CD4-positive, alpha-beta T cell treated with Interleukin-15 for 1 hour (primary cell): ENCODE data around the gene ZBTB44.
"Not testable (repeated sequence)": the region's sequence is repeated elsewhere in the genome, so short reads cannot be mapped to it uniquely, and the experiment has no call there.

Experiments used
- DNase-seq: peaks from one replicate; pipeline ENCODE4 v3.0.0-alpha.2; 2020

Gene ZBTB44

DNA sequence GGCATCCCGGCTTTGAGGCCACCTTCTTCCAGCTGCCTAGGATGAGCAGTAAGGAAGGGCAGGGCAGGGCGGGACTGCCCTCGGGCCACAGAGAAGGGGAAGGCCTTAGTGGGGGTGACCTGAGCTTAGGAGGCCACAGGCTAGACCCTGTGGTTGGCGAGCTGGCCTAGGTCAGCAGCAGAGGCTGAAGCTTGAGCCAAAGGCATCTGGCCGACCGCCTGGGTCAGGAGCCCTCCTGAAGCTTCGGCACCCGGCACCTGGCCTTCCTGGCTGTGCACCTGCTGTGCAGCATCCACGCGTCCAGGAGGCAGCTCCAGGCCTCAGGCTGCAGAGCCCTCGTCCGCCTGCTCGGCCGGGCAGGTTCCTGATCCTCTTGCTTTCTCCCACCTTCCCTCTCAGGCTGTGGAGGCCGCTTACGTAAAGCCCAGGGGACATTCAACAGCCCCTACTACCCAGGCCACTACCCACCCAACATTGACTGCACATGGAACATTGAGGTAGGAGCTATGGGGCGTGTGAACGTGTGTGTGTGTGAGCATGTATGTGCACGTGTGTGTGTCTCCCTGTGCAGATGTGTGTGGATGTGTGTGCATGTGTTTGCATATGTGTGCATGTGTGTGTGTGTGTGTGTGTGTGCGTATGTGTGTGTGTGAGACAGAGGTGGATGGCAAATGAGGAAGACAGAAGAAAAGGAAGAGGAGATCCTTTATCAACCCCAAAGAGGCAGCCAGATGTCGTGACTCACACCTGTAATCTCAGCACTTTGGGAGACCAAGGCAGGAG, 120.3 kb downstream of the ZBTB44 start:
- DNase-seq: no peak

- not testable (repeated sequence) for DNase-seq
Observed at GRCh38 chr11:130193551-130193950, 121.2 kb downstream of the ZBTB44 start.

- no peak for DNase-seq
Observed at GRCh38 chr11:130192845-130193267, 121.9 kb downstream of the ZBTB44 start.

DNA sequence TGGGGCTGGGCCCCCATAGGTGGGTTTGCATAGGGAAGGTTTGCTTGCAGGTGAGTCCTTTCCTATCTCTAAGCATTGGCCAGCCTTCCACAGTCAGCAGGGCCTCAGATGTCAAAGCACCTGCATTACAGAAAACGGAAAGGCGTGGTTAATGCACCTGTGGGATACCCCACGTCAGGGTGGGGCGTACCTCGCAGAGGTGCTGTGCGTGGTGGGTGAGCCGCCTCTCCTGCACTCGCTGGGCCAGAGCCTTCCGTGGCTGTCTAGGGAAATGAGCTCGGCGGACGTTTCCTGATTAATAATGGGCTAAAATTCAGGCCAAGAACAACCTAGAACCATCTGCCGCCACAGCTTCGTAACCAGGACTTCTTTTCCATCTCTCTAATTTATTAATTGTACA, 122.8 kb downstream of the ZBTB44 start:
- DNase-seq: no peak

DNA sequence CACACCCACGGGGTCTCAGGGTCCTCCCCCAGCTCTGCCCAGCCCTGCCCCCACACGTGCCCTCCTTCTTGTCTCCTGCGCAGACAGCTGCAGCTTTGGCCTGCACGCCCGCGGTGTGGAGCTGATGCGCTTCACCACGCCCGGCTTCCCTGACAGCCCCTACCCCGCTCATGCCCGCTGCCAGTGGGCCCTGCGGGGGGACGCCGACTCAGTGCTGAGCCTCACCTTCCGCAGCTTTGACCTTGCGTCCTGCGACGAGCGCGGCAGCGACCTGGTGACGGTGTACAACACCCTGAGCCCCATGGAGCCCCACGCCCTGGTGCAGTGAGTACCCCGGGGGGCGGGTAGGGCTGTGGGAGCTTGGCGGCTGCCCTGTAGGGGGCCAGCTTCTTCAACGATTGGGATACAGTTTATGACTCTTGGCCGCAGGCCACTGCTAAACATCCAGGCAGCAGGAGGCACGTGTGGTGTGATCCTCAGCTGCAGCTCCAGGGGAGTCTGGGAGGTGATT, 124.3 kb downstream of the ZBTB44 start:
- DNase-seq: no peak

DNA sequence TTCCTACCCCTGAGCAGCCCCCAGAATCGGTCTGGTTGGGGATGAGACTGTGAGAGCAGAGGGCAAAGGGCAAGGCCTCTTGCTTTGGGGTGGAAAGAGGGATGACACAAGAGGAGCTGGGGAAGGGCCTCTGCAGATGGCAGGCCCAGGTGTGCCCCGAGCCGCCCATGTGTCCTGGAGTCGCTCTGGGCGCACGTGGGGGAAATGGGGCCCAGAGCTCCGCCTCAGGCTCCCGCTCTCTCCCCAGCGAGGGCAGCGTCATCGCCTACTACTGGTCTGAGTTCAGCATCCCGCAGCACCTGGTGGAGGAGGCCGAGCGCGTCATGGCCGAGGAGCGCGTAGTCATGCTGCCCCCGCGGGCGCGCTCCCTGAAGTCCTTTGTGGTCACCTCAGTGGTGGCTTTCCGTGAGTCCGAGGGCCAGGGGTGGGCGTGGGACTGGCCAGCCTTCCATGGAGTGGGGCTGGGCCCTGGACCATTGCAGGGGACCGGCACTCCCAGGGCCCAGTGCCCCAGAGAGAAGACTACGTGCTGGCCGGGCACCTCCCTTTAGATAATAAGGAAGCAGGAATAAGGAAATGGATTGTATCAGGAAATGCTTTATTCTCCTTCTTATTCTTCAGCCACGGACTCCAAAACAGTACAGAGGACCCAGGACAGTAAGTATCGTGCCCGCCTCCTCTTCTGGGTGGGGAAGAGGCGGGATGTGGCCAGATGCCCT, 125.1 kb downstream of the ZBTB44 start:
- no peak for DNase-seq

GRCh38 chr11:130188585-130189347, 126.0 kb downstream of the ZBTB44 start:
- no peak for DNase-seq

- no peak for DNase-seq
Observed at GRCh38 chr11:130188047-130188446, 126.7 kb downstream of the ZBTB44 start.

DNA sequence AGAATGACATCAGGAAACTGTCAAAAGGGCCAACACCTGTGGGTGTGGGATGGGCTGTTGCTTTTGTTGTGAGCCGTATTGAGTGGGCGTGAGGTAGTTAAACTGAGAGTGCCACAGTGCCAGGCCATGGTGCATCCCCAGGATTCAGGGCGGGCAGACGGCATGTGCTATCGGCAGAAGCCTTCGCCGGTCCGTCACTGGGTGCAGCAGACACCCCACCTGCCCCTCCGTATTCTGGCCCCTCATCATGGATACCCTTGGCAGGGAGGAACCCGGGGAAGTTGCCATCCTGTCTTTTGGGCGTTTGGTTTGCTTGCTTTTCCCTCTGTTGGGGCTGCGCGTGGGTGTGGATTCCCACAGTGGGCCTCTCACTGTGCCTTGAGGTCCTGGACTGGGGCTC, 127.6 kb downstream of the ZBTB44 start:
- no peak for DNase-seq

DNA sequence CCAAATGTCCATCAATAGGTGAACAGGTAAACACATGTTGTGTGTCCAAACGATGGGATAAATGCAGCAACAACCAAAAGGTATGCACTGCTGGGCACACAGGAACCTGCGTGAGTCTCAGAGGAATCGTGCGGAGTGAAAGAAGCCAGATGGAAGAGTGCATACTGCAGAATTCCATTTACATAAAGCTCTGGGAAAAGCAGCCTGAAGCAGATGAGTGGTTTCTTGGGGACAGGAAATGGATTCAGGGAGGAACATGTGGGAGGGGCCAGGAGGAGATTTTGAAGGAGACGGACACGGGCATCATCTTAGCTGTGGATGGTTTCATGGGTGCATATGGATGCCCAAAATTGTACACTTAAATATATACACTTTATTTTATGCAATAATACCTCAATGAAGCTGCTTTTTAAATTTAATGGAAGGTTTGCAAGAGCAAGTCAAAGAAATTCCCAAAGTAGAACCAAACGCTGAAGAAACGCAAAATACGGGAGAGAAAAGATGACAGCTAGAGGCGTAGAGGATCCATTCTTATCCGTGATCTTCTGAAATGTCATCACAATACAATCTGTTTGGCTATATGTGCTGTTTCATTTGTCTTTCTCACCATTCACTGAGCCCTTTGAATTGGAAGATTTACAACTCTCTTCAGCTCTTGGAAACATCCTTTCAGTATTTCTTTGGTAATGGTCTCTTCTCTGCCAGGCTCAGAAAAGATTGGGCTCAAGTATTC, 130.7 kb downstream of the ZBTB44 start:
- DNase-seq: no peak

- peak; percentile 55 for DNase-seq
Observed at GRCh38 chr11:130181295-130182272, 133.1 kb downstream of the ZBTB44 start.

DNA sequence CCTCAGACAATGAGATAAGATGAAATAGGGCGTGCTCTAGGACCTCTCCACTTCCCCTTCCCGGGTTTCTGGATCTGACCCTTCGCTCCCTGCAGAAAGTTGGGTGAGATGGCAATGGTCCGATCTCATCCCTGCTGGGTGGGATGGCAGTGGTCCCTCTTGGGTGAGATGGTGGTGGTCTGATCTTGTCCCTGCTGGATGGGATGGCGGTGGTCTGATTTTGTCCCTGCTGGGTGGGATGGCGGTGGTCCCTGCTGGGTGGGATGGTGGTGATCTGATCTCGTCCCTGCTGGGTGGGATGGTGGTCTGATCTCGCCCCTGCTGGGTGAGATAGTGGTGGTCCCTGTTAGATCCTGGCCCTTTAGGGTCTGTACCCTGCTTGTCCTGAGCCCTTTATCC, 133.8 kb downstream of the ZBTB44 start:
- DNase-seq: no peak

GRCh38 chr11:130180491-130180890, 134.2 kb downstream of the ZBTB44 start:
- DNase-seq: no peak

GRCh38 chr11:130179396-130180306, 135.1 kb downstream of the ZBTB44 start:
- no peak for DNase-seq

- no peak for DNase-seq
Observed at GRCh38 chr11:130178441-130179339, 136.0 kb downstream of the ZBTB44 start.

DNA sequence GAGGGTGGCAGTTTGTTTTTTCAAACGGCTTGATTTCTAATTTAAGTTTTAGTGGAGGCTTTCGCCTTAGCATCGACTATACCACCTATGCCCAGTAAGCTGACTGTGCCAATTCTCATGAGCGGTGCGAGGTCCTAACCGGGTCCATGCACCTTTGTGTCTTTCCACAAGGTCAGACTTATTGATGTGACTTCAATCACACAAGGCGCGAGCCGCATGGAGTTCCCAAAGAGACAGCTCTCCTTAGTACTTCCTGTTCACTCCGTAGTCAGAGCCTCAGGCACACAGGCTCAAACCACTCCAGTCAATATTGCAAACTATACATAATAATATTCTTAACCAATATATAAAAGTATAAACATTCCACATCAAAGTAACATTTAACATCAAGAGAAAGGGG, 136.9 kb downstream of the ZBTB44 start:
- no peak for DNase-seq
